HG02763 (cell line): ENCODE measurements around the gene DAZAP1.
"Not testable (repeated sequence)": the region's sequence is repeated elsewhere in the genome, so short reads cannot be mapped to it uniquely, and the experiment has no call there.

Source experiments
- ATAC-seq: cut with Tn5 transposase; IDR thresholded peaks from one replicate; pipeline ENCODE4 v1.9.1; 2021; ENCODE audit warnings: mild to moderate bottlenecking, moderate library complexity; ENCODE audit not compliant: unreplicated experiment

The DAZAP1 gene

GRCh38 chr19:1471010-1471514 is 63.7 kb downstream of the DAZAP1 start:
- ATAC-seq: no peak

- ATAC-seq: no peak
Observed at GRCh38 chr19:1471515-1472160, 64.3 kb downstream of the DAZAP1 start.

DNA sequence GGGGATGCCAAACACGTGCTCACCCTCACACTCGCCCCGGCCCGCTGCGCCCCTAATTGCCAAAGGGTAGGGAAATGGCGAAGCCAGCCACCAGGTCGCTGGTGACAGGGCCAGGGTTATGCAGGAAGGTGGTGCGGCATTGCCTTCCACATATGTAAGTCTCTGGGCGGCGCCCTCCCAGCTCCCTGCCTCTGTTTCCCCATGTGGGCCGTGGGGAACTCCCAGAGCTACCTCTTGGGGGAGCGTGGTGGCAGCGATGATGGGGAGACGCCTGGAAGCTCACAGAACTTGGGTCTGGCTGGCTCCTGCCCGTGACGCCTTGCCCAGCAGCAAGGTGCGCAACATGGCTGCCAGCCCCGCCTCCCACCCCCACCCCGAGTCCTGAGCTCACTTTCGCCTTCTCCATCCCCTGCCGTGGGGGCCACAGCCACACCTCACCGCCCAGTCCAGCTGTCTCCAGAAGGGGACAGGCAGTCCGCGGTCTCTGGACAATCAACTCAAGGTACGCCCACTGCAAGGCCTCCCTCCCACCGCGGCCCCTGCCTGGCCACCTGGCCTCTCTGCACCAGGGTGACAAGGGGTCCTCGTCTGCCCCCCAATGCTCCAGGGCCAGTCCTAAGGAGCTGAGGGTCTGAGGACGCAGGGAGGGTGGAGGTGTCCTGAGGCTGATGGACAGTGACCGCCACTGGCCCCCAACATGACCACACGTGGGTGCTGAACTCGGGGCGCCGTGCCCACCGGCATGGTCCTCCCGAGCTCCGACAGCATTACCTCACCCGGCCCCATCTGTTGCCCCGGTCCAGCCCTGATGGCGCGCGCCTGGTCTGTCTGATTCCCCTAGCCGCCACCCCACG is 65.1 kb downstream of the DAZAP1 start:
- ATAC-seq: no peak

GRCh38 chr19:1473085-1473851 is 65.9 kb downstream of the DAZAP1 start:
- ATAC-seq: no peak

- no peak for ATAC-seq
Observed at GRCh38 chr19:1474011-1474764, 66.8 kb downstream of the DAZAP1 start.

DNA sequence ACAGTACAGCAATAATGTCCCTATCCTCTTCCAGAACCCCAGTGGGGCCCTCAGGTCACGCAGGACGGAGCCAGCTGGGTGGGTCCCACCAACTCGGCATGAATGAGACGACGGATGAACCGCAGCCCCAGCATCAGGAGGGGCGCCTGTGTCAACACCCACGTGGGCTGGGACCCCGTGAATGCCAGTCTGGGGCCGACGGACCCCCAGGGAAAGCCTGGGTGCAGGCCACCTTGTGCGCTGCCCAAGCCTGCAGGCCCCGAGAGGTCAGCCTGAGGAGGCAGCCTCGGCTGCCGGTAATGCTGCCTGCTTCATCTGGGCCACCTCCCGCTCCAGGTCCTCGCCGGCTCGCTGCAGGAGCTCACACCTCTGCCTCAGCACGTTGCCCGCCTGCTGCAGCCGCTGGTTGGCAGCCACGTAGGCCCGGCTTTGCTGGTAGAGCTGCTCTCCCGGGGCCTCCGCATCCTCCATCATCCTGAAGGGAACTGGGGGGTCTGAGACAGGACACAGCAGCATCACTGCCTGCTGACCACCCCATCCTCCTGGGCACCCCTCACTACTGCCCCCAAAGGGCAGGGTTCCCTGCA is 67.5 kb downstream of the DAZAP1 start:
- no peak for ATAC-seq

- no peak for ATAC-seq
Observed at GRCh38 chr19:1475751-1476437, 68.5 kb downstream of the DAZAP1 start.

GRCh38 chr19:1477056-1477455 is 69.7 kb downstream of the DAZAP1 start:
- not testable (repeated sequence) for ATAC-seq

- peak; percentile 89 for ATAC-seq
Observed at GRCh38 chr19:1478934-1479707, 71.7 kb downstream of the DAZAP1 start, which contains the start of gene C19orf25. Gene C19orf25 (minus strand): TSS chr19:1479215. CDS start chr19:1478903, 312 bp downstream.

DNA sequence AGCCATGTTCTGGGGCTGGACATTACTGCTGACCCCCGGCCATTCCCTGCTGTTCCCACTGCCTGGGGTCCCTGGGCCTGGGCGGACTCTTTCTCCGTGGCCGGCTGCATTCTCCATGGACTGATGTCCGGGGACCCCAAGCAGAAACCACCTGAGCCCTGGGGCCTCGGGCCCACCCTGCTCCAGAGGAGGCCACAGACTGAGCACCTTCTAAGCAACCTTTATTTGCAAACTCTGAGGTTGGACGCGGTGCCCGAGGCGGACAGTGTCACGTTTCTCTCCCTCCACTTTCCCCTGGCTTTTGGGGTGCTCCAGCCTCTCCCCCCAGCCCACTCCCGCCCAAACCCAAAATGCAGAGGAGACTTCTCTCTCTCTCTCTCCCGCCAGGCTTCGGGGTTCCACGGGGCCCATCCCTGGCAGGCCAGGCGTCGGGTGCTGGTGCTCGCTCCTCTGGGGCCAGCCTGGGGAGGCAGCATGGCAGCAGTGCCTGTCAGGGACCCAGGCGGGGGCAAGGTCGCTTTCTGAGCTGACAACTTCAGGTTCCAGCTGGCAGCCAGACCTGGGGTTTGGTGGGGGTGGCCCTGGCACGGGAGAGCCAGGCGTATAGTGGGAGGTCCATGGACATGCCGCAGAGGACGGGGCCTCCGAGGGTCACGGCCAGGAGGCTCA is 74.0 kb downstream of the DAZAP1 start:
- no peak for ATAC-seq

DNA sequence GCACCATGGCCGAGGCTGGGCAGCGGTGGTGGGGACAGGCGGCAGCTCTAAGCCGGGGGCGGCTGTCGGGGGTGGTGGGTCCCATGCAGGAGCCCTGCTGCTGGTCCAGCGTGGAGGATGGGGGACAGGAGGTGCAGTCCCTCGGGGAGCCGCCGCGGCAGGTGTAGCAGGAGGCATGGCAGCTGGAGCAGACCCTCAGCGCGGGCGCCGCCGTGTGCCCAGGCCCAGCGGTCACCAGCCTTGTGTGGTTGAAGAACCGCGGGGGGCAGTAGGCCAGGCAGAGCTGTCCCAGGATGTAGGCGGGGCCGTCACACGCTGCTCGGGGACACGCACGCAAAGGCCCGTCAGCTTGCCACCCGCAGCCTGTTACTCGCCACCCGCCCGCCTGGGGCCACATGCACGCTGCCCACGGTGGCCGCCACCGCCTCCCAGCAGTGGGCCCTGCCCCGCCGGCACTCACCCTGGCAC is 74.5 kb downstream of the DAZAP1 start:
- no peak for ATAC-seq

- ATAC-seq: no peak
Observed at GRCh38 chr19:1482361-1483130, 75.2 kb downstream of the DAZAP1 start.

DNA sequence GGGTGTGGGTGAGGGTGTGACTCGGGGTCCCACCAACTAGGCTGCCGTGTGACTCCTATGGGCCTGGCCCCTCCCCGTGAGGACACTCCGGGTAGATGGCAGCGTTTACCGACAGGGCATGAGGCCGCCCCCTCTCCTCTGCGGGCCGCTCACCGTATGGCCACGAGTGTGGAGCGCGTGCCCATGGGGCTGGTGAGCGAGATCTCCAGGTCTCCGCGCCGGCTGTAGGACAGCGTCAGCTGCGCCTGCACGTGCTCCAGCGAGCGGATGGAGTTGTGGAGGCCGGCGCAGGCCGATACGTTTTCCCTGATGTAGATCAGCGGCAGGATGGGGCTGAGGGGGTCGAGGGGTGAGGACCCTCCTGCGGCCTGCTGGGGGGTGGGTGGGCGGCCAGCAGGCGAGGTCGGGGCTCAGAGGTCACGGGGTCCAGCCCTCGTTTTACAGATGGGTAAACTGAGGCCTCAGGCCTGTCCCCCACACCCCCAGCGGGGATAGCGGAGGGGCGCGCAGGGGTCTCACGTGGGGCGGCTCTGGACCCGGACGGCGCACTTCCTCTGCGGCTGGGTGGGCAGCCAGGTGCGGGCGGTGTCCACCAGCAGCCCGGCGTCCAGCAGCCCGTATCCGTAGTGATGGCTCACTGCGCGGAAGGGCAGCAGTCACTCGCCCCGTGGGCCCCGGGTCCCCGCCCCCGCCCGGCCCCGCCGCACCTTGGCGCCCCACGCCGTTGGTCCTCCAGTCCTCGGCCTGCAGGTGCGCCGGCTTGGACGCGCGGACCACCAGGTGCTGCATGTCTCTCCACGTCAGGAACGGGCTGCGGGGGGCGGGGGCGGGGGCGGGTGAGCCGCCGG is 76.0 kb downstream of the DAZAP1 start:
- ATAC-seq: no peak

DNA sequence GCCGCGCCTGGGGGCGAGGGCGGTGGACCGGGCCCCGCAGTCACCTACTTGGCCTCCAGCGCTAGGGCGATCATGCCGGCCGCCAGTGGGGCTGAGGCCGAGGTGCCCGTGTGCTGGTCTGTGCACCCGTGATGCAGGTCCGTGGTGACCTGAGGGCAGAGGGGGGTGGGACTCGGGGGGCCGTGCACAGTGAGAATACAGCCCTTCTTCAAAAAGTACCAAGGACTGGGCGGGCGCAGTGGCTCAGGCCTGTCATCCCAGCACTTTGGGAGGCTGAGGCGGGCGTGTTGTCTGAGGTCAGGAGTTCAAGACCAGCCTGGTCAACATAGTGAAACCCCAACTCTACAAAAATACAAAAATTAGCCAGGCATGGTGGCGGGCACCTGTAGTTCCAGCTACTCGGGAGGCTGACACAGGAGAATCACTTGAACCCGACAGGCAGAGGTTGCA is 76.6 kb downstream of the DAZAP1 start:
- ATAC-seq: no peak
